Prostate gland (tissue), 2 donors: Measurements from ENCODE around the gene TMEM18.

ENCODE experiments used
- POLR2A ChIP-seq: fragments of 450-650 bp; IDR thresholded peaks from one replicate; pipeline ENCODE4 v1.6.1; 2016; ENCODE audit warnings: antibody characterized with exemption, mild to moderate bottlenecking
- TF ChIP-seq, protein P1 (sequence below), 4 experiments: fragments of 200-600 bp in 2 of 4; fragments of 450-650 bp in 2 of 4; sonication (generic) in 2 of 4; IDR thresholded peaks; 1 replicate in 3 of 4; 2 replicates in 1 of 4; pipeline ENCODE4 v1.5.1; 2016 to 2019; ENCODE audit warnings: antibody characterized with exemption in 4 of 4, mild to moderate bottlenecking in 2 of 4, moderate library complexity in 2 of 4

DNA sequence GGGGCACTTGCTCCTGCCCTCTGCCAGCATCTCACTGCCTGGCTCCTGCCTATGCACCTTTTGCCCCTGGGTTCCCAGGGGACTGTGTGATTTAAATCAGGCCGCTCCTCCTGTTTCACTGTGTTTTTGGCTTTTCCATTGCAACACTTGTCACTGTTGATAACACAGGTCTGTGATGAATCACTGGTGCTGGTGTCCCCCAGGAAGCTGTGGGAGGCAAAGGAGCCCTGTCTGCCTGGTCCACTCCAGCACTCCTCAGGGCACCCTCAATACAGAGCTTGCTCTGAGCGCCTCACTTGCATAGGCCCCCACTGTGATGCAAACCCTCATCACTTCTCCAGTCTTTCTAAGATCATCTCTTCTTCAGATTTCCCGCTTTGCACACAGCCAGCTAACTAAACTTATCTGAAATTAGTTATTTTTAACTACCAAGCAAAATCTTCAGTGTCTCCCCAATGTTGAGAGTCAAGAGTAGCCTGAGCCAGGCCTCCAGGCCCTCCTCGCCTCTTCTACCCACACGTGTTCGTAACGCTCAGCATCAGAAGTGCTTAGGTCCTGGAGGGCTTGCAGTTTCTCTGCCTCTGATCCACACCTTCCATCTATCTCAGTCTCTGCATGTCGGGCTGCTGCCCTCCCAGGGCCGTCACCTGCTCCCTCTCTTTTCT is 2.8 kb downstream of the TMEM18 start:
- no peak for TF ChIP-seq POLR2A
- TF ChIP-seq, protein P1, sequence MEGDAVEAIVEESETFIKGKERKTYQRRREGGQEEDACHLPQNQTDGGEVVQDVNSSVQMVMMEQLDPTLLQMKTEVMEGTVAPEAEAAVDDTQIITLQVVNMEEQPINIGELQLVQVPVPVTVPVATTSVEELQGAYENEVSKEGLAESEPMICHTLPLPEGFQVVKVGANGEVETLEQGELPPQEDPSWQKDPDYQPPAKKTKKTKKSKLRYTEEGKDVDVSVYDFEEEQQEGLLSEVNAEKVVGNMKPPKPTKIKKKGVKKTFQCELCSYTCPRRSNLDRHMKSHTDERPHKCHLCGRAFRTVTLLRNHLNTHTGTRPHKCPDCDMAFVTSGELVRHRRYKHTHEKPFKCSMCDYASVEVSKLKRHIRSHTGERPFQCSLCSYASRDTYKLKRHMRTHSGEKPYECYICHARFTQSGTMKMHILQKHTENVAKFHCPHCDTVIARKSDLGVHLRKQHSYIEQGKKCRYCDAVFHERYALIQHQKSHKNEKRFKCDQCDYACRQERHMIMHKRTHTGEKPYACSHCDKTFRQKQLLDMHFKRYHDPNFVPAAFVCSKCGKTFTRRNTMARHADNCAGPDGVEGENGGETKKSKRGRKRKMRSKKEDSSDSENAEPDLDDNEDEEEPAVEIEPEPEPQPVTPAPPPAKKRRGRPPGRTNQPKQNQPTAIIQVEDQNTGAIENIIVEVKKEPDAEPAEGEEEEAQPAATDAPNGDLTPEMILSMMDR (IDR thresholded peaks at IDR 0.05): no peak
